NCI-H1048 (cell line): ENCODE results near the gene ABCC8.
A peak's percentile ranks its signal among the peaks of the same experiment; 100 is the strongest.

Experiments used
- DNase-seq: peaks from one replicate; lab custom pipeline; 2025; lab: John Stamatoyannopoulos, UW

ABCC8 gene

DNA sequence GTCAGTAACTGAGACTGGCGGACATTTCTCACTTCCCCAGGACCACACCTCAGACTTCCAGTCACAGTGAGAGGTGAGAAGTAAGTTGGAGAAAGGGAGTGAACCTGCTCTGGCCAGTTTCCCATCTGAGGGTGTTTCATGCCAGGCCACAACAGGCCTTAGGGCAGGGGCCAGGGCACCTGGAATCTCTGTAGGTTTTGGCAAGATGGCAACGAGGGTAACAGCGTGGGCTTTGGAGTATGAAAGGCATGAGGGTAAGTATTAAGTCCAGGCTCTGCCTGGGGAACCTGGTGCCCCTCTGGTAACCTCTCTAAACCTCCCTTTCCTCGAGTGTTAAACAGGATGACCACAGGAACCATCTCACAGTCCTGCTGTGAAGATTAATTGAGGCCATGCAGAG is 28.5 kb upstream of the ABCC8 start:
- DNase-seq: no peak

DNA sequence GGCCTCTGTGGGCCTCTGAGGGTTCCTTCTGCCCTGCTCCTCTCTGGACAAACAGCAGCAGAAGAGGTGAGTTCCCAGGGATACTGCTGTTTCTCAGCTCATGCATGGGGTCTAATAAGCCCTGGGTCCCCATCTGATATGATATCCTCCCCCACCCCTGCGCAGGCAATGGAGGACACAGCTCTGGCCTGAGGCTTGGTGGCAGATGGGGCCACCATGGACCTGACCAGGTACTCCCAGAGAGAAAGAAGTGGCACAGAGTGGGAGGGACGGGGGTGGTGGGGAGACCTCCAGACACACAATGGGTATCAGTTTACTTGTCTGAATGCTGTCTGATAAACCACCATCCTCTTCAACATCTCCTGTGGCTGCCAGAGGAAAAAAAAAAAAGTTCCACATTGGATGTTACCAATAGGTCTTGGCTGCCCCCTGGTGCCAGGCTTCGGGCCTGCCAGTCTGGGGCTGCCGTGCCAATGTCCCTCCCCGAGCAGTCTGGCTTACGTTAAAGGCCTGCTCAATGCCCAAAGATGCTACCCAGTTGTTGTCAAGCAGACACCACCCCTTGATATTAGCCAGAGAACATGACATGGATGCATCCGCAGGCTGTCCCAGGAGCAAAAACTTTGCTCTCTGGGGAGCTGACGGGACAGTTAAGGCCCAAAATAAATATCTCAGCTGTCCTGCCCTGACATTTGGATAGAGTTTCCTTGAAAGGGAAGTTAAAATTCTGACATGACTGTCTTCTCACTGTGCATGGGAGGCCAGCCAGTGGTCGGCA is 27.9 kb upstream of the ABCC8 start:
- DNase-seq: peak; percentile 25

DNA sequence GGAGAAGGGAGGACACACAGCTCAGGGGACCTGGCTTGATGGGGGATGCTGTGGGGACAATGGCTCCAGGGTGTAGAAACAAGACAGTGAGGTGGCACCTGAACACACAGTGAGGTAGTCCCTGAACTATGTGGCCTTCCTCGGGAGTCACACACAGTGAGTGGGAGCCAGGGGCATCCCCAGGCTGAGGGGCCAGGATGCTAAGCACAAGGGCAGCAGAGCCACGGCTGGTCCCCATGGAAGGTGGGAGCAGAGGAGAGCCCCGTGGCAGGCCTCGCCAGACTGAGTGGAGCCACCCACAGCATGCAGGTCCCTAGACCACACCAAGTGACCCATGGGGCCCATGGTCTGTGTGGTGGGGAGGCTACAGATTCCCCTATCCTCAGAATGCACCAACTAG is 26.0 kb upstream of the ABCC8 start:
- DNase-seq: no peak

DNA sequence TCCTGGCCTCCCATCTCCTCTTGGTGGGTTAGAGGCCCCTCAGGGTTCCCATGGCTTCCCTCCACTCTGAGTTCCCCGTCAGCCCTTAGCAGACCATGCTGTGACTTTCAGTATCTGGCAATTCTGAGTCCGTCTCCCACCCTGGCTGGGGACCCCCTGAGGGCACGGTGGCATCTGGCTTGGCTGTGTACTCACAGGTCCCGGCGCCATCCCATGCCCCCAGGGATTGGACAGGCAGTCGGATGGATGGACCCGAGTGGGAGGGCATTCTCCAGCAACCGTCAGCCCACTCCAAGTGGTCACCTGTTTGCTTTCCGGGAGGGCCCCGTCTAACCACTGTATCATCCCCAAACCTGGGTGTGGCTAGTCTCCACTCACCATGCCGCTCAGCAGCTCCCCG is 24.0 kb upstream of the ABCC8 start:
- DNase-seq: no peak

DNA sequence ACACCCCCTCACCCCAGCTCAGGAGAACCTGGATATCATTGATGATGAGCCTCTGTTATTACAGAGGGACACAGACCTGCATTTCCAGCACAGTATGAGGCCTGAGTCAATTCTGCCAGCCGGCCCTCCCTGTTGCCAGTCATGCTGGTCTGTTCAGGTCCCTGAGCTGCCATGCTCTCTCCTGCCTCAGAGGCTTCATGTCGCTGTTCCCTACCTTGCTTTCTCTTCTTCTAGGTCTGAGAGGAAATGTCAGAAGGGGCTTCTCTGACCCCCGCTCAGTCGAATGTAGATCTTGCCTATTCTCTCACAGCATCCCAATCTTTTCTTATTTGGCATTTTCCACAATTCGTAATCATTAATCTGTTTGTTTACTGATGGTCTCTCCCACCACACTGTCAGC is 21.8 kb upstream of the ABCC8 start:
- no peak for DNase-seq

DNA sequence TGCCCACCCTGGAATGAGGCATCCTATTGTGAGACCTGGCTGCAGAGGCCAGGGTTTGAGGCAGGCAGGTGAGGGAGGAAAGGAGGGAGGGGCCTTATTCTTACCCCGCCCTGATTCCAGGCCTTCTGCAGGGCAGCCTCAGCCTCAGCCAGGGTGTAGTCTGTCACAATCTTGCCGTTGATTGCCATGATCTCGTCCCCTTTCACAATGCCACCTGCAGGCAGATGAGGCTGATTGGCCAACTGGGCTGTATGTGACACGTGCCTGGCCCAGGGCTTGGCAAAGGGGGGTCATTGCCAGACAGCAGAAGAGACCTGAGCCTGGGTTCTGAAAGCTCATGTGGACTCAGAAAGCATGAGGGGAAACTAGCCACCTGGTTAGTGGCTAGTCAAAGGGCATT is 21.4 kb upstream of the ABCC8 start:
- DNase-seq: no peak

DNA sequence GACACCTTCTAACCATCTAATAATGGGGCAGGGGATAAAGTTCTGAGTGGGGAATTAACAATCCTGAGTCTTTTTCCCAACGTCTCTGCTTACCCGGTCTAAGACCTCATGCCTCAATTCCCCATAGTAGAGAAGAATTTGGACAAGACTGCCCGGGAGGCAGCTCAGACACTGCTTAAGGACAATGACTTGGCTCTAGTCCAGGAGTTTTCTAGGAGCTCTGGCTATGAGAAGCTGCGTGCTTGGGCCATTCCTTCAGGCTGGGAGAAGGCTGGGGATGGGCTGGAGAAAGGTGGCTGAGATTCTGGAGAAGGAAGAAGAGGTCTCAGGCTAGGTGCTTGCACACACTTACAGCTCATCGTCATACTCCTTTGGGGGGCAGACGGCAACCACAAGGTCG is 19.8 kb upstream of the ABCC8 start:
- DNase-seq: no peak

DNA sequence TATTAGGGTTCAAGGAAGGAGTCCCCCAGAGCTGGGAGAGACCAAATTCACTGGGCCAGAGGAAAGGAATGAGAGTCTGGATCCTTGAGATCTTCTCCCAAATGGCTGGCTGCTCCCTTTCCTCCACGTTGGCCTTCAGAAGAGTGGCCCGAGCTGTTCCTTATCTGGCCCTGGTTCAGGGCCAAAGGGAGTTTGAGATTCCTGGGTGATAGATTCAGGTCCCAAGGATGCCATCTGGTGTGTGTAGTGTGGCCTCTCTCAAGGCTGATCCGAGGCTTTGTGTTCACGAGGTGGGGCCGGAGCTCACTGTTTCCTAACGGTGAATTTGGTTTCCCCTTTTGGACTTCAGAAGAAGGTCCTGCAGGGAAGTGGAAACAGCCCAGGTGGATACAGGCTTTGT is 17.4 kb upstream of the ABCC8 start:
- DNase-seq: no peak

DNA sequence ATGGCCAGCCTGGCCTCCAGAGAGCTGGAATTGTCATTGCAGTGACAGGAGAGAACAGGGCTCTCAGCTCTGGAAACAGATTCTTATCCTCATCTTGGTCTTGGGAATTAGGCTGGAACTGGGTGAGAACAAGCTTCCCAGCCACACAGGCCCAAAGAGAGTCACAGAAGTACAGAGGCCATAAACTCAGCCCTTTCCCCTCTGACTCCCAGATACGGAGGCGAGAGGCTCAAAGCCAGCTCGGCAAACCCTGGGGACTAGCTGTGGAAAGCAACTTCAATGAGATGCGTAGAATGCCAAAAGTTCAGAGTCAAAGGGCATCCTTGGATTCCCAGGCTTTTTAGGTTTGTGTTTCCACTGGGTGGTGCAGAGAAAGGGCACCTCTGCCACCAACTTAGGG is 14.3 kb upstream of the ABCC8 start:
- no peak for DNase-seq

DNA sequence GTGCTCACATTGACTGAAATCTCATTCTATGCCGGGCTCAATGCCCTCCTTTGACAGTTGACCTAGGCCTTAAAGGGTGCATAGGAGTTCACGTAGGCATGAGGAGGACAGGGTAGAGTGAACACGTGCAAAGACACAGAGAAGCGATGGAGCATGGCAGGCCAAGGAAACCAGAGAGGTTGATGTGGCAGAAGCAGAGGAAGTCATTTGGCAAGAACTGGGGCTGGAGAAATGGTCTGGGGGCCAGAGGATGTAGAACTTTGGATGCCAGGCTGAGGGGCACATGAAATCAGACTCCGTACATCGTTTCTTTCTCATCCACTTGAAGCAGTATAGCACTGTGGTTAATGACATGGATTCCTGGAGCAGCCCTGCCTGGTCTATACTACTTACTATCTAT is 13.6 kb upstream of the ABCC8 start:
- DNase-seq: no peak

DNA sequence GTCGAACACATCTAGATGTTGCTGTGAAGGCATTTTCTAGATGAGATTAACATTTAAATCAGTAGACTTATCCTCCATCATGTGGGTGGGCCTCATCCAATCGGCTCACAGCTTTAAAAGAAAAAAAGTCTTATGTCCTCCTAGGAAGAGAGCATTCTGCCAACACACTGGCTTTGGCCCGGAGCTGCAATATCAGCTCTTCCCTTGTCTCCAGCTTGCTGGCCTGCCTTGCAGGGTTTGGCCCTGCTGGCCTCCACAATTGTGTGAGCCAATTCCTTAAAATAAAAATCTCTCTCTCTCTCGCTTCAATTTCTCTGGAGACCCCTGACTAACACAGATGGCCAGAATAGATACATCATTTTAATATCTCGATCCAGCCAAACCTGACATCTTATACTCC is 13.1 kb upstream of the ABCC8 start:
- no peak for DNase-seq

DNA sequence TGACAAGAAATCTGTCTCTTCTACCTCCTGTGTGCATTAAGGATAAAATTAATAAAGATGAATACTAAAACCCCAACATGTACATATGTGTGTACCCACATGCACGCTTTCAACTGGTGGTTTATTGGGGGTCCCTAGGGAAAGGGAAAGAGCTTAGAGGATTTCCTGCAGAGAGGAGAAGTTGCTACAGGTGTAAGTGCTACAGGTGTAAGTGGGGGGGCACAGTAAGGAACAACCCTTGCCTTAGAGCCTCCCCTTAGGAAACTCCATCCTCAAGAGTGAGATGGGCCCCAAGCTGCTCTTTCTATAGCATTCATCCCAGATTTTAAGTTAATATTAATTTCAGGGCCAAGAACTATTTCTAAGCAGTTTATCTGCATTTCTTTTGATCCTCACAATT is 11.9 kb upstream of the ABCC8 start:
- DNase-seq: no peak

DNA sequence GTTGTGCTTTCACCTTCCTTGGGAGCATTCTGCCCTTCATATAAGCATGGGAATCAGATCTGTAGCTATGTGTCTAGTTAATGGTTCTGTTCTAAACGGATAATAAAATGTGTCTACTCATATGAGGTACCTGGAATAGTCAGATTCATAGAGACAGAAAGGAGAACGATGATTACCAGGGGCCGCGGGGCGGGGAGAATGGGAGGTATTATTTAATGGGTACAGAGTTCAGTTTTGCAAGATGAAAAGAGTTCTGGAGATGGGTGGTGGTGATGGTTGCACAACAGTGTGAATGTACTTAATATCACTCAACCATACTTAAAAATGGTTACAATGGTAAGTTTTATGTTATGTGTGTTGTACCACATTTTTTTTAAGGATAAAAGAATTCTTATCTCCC is 10.0 kb upstream of the ABCC8 start:
- DNase-seq: no peak

DNA sequence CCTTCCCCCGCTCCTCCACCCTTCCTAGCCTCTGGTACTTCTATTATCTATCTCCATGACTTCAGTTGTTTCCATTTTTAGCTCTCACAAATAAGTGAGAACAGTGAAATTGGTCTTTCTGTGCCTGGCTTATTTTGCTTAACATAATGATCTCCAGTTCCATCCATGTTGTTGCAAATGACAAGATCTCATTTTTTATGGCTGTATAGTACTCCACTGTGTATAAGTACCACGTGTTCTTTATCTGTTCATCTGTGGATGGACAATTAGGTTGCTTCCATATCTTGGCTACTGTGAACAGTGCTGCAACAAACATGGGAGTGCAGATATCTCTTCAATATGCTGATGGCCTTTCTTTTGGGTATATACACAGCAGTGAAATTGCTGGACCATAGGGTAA is 6.9 kb upstream of the ABCC8 start:
- DNase-seq: no peak

DNA sequence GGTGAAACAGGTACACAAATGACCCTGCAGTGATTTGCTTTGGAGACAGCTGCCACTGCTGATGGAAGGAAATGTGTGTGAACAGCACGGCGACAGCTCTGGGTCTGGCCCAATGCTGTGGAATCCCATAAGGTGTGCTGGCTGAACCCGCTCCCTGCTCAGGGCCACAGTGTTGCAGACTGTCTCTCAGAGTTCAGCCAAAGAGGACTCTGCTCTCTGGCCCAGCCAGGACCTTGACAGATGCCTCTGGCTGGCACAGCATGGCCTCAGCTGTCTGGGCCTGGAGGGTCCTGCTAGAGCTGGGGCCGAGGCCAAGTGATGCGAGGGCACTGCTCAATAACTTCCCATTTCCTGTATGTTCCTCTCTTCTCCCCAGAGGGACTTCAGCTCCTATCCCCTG is 5.3 kb upstream of the ABCC8 start:
- no peak for DNase-seq

DNA sequence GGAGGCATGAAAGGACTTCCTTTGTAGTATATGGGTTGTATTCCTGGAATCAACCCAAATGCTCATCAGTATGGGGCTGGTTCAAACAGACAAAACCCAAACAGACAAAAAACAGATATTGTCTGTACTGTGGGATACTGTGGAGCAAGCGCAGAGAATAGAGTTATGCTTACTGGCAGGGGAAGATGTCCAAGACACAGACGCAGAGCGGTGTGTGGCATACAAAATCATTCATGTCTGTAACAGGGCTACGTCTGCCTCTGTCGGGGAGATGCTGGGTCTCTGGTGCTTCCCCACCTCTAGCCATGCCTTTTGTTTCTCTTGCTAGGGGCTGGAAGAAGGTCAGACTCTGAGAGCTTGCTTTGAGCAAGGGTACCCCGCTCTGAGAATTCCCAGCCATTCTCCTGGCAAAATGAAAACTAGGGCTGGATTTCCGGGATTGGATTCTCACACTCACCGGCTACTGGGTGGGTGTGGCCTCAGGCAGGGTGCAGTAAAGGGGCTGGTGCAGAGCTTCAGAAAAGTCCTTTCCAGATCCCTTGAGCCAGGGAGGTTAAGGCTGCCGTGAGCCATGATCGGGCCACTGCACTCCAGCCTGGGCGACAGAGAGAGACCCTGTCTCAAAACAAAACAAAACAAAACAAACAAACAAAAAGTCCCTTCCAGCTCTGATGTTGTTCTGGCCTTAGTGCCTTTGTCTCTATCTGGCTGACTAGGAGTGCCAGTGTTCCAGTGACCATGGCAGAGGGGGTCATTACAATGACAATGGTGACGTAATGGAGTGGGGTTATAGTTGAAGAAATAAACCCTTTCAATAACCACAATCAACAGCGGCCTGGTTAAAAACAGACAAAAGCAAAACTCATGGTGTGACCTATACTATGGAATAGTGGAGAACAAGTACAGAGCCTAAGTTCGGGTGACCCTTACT is 2.9 kb upstream of the ABCC8 start:
- DNase-seq: no peak

DNA sequence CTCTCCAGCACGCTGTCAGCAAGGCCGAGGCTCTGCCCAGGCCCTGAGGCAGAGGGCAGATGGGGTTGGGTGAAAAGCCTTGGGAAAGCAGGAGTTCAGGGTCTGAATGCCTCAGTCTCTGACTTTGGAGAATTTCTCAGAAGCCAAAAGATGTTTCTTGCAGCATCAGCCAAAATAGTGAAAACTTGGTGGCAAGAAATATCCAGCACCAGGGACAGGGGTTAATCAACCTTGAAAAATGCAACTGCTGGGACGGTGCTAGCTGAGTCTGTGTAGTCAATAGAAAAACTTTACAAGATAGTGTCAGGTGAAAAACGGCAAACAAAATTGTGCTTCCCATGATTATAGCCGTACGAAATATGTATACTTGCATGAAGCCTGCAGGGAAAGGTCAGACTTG is 1.4 kb upstream of the ABCC8 start:
- DNase-seq: no peak

DNA sequence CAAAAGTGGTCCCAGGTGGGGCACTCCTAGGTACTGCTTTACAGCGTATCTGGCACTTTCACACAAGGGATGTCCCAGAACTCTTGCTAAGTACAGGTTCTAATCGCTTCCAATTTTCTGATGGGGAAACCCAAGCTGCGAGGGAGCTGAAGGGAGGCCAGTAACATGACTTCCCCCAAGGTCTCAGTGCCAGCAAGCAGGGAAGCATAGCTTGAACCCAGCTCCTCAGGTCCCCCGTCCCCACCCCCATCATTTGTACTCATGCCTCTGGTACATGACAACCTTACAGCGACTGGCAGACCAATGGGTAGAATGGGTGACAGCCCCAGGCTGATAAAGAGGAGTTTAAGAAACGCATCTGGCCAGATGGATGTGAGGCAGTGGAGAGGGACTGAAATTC is 716 bp upstream of the ABCC8 start:
- no peak for DNase-seq

DNA sequence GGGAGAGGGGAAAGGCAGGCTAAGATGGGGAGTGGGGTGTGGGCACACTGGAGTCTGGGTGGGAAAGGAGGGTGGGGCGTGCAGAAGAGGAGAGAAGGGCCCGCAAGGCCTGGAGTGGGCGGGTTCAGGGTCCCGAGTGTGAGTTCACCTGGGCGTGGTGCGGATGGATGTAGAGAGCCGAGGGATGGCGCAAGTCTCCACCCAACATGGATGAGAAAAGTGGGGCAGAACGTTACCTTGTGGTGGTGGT is 364 bp upstream of the ABCC8 start:
- DNase-seq: no peak

DNA sequence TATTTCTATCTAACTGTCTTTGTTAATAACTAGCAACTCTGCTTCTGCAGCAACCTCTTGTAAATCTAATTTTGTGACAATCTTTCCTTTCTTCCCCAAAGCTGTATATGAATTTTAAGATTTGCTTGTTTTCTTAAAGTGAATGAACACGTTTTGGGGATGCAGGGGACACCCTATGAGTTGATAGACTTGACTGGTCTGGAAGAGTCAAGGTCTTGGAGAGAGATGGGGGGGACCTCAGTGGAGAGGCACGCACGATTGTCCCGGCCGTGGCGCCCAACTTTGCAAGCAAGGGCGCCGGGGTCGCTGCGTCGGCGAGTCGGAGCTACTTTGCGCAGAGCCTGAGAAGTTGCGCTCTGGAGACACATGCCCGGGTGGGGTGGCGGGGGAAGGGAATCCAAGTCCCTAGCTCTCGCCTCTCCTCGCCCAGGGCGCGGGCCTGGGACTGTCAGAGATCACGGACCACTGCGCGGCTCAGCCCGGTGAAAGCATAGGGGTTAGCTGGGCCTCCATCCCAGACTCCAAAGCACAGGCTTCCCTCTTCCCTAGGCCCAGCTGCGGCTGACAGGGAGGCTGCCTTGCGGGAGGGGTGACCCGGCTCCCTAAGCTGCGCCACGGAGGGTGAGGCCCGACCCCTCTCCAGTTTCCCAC is 854 bp downstream of the ABCC8 start:
- DNase-seq: no peak

DNA sequence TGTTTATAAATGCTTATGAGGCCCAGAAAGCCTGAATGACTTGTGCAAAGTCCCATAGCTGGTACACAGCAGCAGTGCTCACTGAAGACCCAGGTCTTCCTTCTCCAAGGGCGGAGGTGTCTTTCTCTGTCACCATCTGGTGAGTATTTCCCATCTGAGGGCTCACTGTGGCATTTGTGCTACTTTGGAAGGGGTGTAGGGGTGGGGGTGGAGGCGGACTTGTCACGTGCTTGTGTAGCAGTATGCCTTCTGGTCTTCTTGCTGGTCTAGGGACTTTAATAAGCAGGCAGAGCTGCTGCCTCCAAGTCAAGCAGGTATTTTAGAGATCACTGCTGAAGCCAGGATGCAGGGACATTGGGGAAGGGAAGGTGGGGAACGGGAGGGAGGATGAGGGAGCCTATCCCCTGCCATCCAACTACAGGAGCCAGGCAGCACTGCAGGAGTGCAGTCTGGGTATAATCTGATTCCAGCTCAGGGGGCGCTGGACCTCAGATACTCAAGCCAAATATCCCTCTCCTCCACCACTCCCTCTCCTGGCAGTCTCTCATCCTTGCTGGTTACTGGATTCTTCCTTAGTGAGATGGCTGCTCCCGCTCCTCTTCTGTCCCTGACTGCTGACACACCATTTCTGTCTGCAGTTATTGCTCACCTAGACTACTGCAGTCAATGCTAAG is 3.4 kb downstream of the ABCC8 start:
- DNase-seq: no peak

DNA sequence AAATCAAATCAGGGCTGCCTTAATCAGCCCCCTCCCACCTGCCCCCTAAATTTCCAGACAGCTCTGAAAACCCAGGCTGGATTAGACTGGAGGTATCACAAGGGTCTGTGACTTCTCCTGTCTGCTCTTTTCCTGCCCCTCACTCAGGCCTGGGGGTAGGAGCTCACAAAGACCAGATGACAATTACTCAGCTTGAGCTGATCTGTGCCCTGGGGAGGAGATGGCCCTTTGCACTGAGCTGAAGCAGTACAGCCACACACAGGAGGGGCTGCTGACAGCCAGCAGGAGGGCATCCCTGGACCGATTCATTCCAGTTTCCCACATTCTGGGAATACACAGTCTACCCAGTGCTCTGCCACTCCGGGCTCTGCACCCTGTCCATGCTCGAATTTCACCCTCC is 4.2 kb downstream of the ABCC8 start:
- DNase-seq: no peak

DNA sequence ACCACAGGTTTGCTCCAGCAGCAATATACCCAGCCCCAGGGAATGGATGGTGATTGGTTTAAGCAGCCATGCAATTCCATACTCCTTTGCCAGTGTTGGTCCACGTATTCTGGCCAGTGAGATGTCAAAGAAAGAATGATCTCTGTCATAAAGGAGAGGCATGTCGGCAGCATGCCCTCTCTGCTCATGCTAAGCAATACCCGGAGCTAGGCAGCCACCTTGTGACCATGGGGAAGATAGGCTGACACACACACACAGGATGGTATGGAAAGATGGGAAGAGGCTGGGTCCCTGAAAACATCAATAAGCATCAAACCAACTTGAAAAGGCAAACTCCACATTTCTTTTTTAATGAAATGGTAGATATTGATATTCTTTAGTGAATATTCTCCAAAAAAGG is 5.1 kb downstream of the ABCC8 start:
- DNase-seq: no peak
